NCI-H69 (cell line): ENCODE data around the gene RADIL.

Experiments
- DNase-seq: peaks from one replicate; lab custom pipeline; 2025; lab: John Stamatoyannopoulos, UW

The RADIL gene

GRCh38 chr7:4883033-4883371 lies 514 bp downstream of the RADIL start:
- no peak for DNase-seq

DNA sequence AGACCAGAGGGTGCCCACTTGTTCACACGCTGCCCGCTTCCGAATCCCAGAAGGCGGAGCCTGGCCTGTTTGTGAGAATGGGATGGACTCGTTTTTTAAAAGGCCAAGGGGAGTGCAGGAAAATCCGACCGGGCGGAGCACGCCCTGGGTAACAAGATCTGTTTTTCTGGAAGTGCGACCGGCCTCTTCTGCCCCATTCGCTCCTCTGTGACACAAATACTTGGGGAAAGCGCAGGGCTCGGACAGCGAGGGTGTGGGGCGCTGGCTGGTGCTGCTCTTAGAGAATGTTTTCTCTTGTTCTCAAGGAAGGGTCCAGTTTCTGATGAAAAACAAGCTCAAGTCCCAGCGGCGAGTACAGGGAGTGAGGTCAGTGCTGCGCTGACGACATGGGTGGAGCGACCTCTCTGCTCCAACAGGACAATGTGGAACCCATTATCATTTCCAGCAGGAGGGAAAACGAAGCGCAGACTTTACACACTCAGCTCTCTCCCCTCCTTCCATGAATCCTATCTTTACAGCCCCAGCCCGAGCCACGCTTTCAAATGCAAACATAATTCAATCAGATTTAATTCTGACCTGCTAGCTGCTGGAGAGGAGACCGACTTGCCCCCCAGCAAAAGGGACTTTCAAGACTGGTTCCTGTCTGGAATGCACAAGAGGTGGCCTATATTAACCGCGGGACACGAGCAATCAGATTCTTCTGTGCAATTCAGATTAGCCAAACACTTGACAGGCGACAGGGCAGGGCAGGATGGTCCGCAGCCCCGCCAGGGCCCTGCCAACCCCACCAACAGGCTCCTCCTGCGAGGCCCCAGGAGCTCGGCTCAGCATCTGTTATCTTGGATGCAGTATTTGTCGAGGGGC lies 1.1 kb downstream of the RADIL start:
- DNase-seq: peak; percentile 69

DNA sequence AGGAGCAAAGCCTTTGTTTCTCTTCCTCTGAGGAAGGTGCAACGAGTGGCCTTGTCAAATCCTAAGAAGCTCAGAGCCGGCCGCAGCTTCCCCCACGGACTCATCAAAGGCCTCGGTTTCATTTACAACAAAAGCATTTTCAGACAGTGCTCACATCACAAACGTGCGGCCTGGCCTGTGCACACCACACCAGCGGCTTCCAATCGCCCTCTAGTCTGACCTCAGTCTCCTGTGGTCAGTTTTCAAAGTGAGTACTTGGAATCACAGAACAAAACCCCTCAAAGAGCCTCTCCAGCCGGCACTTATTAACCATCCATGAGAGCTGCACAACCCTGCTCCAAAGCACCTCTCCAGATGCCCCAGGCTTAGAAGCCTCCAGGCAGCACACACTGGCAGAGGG lies 3.3 kb downstream of the RADIL start:
- no peak for DNase-seq

DNA sequence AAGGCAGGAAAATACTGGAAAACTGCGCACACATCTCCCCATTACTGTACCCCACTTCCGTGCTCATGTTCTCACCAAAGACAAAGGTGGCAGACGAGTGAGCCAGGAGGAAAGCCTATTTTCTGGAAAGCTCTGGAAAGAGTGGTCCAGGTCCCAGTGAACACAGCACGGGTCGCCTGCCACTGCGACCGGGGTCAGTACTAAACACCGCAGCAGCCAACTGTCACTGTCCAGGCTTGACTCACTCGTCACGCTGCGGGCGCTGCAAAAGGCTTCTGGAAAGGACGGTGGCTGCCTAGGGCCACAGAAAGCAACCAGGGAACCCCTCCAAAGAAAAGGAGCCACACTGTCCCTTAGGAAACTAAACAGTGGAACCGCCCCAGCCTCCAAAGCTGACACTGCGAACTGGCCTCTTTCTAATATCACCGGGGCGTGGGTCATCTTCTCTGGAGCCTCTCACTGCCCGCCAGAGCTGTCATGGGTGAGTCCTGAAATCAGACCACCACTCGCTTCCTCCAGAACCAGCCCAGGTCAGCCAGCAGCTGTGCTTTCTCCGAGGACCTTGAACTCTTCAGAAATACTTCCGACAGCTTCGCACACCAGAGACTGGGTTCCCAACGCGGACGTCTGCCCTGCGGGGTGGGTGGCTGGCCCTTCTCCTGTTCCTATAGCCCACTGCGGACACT lies 4.0 kb downstream of the RADIL start:
- DNase-seq: no peak

GRCh38 chr7:4878336-4879335 lies 4.9 kb downstream of the RADIL start:
- no peak for DNase-seq

- DNase-seq: no peak
Measured at GRCh38 chr7:4876586-4876985, 6.9 kb downstream of the RADIL start.

DNA sequence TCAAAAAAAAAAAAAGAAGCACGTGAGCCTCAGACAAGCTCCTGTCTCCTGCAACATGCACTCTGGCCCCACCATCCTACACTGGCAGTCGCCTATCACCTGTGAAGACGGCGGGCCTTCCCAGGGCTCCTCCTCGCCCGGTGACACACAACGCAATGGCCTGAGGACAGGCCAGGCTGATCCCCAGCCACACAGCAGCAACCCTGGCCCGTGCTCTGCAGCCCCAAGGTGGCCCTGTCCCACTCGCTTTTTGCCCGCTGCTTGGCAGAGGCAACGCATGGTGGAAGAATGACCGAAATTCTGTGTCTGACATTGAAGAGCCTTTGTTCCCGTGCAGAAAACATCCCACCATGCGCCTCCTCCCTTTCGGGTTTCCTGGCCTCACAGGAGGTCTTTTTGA lies 8.1 kb downstream of the RADIL start:
- DNase-seq: no peak

DNA sequence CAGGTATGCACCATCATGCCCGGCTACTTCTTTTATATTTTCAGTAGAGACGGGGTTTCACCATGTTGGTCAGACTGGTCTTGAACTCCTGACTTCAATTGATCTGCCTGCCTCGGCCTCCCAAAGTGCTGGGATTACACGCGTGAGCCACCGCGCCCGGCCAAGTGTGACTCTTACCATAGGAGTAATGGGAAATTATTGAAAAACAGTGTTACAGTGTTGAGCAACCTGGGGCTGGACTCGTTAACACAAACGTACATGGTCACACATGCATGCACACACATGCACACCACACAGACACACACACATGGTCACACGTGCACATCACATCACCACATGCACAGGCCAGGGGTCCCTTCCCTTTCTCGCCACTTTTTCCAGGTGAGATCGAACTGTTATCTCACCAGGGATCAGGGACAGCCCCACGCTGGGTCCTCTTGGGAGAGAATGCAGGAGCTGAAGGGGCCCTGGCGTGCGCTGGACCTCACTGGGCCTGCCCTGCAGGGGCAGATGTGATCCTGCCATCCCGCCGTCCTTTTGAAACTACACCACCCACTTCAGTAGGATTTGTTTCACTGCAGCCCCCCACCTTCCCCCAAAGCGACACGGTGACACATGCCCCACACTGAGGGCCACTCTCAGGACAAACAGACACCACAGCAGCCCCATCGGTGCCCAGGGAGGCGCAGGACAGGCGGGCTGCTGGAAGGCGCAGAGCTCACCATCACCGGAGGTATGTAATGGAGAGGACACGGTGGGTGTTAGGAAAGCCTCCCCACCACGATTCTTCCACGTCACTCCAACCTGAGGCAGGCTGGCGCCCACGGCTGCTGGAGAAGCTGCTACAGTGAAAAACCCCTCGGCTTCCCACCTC lies 10.2 kb downstream of the RADIL start:
- DNase-seq: no peak

GRCh38 chr7:4871930-4872675 lies 11.4 kb downstream of the RADIL start:
- no peak for DNase-seq

GRCh38 chr7:4871056-4871680 lies 12.3 kb downstream of the RADIL start:
- no peak for DNase-seq

DNA sequence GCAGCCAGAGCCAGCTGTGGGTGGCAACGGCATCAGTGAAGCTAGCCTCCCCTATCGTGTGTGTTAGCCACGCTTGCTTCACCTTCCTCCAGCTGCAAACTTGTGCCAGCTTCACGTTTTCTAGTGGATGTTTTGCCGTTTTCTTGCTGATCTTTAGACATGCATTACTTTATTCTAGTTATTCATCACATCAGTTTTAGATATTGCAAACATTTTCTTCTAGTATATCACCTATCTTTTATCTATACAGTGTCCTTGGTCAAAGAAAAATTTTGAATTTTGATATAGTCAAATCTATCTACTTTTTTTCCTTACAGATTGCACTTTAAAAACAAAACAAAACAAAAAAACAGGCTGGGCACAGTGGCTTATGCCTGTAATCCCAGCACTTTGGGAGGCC lies 15.0 kb downstream of the RADIL start:
- DNase-seq: no peak

GRCh38 chr7:4866528-4867496 lies 16.7 kb downstream of the RADIL start:
- no peak for DNase-seq

- no peak for DNase-seq
Measured at GRCh38 chr7:4862156-4862555, 21.4 kb downstream of the RADIL start.

DNA sequence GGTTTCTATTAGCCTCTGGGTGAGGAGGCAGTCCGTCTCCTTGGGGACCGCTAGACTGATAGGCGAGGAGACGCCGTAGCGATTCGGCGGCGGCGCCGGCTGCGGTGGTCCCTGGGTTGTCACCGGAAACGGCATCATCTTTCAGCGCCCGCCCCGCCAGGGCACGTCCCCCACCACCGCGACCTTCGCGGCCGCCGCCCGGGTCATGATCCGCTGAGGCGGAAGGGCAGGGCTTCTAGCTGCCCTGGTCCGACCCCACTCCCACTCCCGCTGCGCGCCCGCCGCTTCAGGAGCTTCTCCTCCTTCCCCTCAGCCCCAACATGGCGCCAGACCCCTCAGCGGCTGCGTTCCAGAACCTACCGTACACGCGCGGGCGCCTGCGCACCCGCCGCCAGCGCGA lies 21.8 kb downstream of the RADIL start, which contains the start of gene PAPOLB:
PAPOLB (minus strand) TSS at position 358 of the 400 bp plus-strand sequence; CDS start at position 138, 220 bp downstream.
- no peak for DNase-seq

DNA sequence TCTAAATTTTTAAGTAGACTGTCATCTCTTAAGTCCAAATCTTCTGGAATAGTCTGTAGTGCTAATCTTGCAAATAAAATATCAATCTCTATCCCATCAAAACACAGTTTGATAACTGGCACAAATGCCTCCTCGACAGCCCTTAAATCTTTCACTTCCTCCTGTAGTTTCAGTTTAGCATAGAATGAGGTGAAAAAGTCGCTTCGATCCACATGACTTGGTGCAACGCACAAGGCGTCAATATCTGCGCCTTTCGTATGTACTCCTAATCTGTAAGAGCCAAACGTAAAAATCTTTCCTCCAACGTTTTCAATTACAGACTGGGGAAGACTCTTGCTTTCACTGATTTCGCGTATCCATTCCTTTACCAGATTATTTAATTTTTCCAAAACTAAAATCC lies 22.3 kb downstream of the RADIL start:
- no peak for DNase-seq

DNA sequence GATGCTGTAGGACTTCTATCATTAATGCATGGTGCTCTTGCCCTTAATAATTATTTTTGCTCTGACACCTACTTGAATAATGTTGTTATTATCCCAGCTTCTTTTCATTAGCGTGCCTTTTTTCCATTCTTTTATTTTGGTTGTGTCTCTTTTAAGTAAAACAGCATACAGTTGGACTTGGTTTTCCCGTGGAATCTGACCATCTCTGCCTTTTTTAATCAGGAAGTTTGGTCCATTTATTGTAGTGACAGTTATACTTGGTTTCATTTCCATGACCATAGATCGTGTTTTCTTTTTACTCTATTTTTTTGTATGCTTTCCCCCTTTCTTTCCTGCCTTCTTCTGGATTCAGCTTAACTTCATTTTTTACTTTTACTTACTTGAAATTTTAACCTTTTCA lies 26.3 kb downstream of the RADIL start:
- no peak for DNase-seq

- peak; percentile 61 for DNase-seq
Measured at GRCh38 chr7:4856336-4857057, 27.0 kb downstream of the RADIL start.

DNA sequence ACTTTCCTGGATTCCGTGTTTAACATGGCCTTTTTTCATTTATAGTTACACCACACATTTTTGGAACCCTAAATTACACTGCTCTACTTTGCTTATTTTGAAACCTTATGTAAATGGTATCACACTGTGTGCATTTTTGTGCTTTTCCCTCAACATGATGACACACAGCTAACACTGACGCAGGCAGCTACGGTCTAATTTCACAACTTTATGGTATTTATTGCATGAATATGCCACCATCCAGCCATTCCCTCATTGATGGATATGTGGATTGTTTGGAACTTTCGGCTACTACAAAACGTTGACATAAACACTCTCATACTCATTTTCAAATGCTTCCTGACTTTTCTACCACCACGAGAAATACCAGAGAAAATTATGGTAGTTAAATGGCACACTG lies 28.6 kb downstream of the RADIL start:
- DNase-seq: no peak
